ENCODE results near the gene GLB1L2.

- TF ChIP-seq, protein P1, sequence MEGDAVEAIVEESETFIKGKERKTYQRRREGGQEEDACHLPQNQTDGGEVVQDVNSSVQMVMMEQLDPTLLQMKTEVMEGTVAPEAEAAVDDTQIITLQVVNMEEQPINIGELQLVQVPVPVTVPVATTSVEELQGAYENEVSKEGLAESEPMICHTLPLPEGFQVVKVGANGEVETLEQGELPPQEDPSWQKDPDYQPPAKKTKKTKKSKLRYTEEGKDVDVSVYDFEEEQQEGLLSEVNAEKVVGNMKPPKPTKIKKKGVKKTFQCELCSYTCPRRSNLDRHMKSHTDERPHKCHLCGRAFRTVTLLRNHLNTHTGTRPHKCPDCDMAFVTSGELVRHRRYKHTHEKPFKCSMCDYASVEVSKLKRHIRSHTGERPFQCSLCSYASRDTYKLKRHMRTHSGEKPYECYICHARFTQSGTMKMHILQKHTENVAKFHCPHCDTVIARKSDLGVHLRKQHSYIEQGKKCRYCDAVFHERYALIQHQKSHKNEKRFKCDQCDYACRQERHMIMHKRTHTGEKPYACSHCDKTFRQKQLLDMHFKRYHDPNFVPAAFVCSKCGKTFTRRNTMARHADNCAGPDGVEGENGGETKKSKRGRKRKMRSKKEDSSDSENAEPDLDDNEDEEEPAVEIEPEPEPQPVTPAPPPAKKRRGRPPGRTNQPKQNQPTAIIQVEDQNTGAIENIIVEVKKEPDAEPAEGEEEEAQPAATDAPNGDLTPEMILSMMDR (IDR thresholded peaks at IDR 0.05): no peak
- no peak for TF ChIP-seq SIN3A (IDR thresholded peaks at IDR 0.05; ENCODE audit: borderline replicate concordance, low read depth, low read length)
- no peak for TF ChIP-seq GABPA (IDR thresholded peaks at IDR 0.05; ENCODE audit: low read depth)
- no peak for TF ChIP-seq ZBTB33 (IDR thresholded peaks at IDR 0.05; ENCODE audit: borderline replicate concordance, low read depth)
- TF ChIP-seq, protein P2, sequence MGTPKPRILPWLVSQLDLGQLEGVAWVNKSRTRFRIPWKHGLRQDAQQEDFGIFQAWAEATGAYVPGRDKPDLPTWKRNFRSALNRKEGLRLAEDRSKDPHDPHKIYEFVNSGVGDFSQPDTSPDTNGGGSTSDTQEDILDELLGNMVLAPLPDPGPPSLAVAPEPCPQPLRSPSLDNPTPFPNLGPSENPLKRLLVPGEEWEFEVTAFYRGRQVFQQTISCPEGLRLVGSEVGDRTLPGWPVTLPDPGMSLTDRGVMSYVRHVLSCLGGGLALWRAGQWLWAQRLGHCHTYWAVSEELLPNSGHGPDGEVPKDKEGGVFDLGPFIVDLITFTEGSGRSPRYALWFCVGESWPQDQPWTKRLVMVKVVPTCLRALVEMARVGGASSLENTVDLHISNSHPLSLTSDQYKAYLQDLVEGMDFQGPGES (IDR thresholded peaks at IDR 0.05; ENCODE audit: low read depth, low read length): no peak
- TF ChIP-seq, protein P3, sequence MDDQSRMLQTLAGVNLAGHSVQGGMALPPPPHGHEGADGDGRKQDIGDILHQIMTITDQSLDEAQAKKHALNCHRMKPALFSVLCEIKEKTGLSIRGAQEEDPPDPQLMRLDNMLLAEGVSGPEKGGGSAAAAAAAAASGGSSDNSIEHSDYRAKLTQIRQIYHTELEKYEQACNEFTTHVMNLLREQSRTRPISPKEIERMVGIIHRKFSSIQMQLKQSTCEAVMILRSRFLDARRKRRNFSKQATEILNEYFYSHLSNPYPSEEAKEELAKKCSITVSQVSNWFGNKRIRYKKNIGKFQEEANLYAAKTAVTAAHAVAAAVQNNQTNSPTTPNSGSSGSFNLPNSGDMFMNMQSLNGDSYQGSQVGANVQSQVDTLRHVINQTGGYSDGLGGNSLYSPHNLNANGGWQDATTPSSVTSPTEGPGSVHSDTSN (IDR thresholded peaks at IDR 0.05): no peak
Observed at GRCh38 chr11:134364261-134364660, 32.5 kb downstream of the GLB1L2 start.
